A673 (cell line): Measurements from ENCODE around the gene TACC3. TPM values are rescaled to one million over a fixed set of nuclear protein-coding genes. Genes with fewer than 3 reads are reported as not detected.

ENCODE experiments used
- BruUV-seq: library from RNA; stranded (reverse); fragments of 400-500 nt; replicated peaks from 2 replicates; lab custom pipeline; 2021; lab: Mats Ljungman, UMichigan
- CTCF ChIA-PET: fragments of 300-600 bp; sonication (Branson Sonifier 250); formaldehyde crosslinking; loops from one replicate; lab custom pipeline; 2022; ENCODE audit warnings: antibody characterized with exemption; lab: Charles Lee
- POLR2A ChIA-PET: fragments of 300-600 bp; sonication (Branson Sonifier 250); formaldehyde crosslinking; loops from one replicate; lab custom pipeline; 2022; ENCODE audit warnings: antibody characterized with exemption; ENCODE audit not compliant: low non-redundant PET; lab: Charles Lee
- DNase-seq: peaks from one replicate; pipeline ENCODE4 v3.0.0-alpha.2; 2015; ENCODE audit warnings: low spot score
- H3K27ac ChIP-seq: fragments of 200-600 bp; sonication (generic); 2 replicates; pipeline ENCODE4 v1.5.1; 2016; ENCODE audit warnings: mixed run types, low read depth, mild to moderate bottlenecking, mixed read lengths, antibody characterized with exemption, low read length; ENCODE audit not compliant: poor library complexity, severe bottlenecking
- H3K27me3 ChIP-seq: fragments of 200-600 bp; sonication (generic); replicated peaks from 2 replicates; pipeline ENCODE4 v1.6.1; 2017; ENCODE audit warnings: mixed run types, low read depth, mild to moderate bottlenecking, mixed read lengths, antibody characterized with exemption, low read length; ENCODE audit not compliant: insufficient read depth, poor library complexity
- H3K36me3 ChIP-seq: fragments of 200-600 bp; sonication (generic); 2 replicates; pipeline ENCODE4 v1.6.1; 2016; ENCODE audit warnings: mixed run types, mild to moderate bottlenecking, mixed read lengths, antibody characterized with exemption, low read length; ENCODE audit not compliant: insufficient read depth, poor library complexity, severe bottlenecking
- H3K4me1 ChIP-seq: fragments of 200-600 bp; sonication (generic); 2 replicates; pipeline ENCODE4 v1.6.1; 2017; ENCODE audit warnings: mixed run types, mild to moderate bottlenecking, mixed read lengths, antibody characterized with exemption, low read length; ENCODE audit not compliant: insufficient read depth, poor library complexity, severe bottlenecking
- H3K4me3 ChIP-seq: fragments of 200-600 bp; sonication (generic); 2 replicates; pipeline ENCODE4 v1.5.1; 2016; ENCODE audit warnings: low read depth, mixed run types, mild to moderate bottlenecking, mixed read lengths, low read length; ENCODE audit not compliant: poor library complexity, severe bottlenecking
- H3K9me3 ChIP-seq: fragments of 200-600 bp; sonication (generic); 2 replicates; pipeline ENCODE4 v1.6.1; 2016; ENCODE audit warnings: mixed run types, low read depth, mild to moderate bottlenecking, mixed read lengths, antibody characterized with exemption, low read length; ENCODE audit not compliant: poor library complexity, severe bottlenecking
- EZH2 ChIP-seq: fragments of 200-600 bp; sonication (generic); IDR thresholded peaks from 2 replicates; pipeline ENCODE4 v1.6.1; 2017; ENCODE audit warnings: borderline replicate concordance, low read depth, mild to moderate bottlenecking, mixed read lengths, antibody characterized with exemption, low read length; ENCODE audit not compliant: poor library complexity, severe bottlenecking
- intact Hi-C: fragments of 100-400 bp; cut with micrococcal nuclease; formaldehyde crosslinking; loops from one replicate; pipeline ENCODE4 v1.10.0; 2022; ENCODE audit not compliant: unreplicated experiment
- total RNA-seq: library from RNA; stranded (reverse); gene quantifications from 2 replicates; pipeline ENCODE4 v1.2.3, GENCODE V29; 2021
- TF ChIP-seq, protein P1 (sequence below): fragments of 300-800, 200-600 bp; sonication (generic); conservative IDR thresholded peaks from 2 replicates; pipeline ENCODE4 v1.5.1; 2017; ENCODE audit warnings: low read depth, mild to moderate bottlenecking, antibody characterized with exemption, low read length, moderate library complexity, mixed read lengths

TACC3 gene
- total RNA-seq, 1 experiment from 2014 or later: 246 TPM

DNA sequence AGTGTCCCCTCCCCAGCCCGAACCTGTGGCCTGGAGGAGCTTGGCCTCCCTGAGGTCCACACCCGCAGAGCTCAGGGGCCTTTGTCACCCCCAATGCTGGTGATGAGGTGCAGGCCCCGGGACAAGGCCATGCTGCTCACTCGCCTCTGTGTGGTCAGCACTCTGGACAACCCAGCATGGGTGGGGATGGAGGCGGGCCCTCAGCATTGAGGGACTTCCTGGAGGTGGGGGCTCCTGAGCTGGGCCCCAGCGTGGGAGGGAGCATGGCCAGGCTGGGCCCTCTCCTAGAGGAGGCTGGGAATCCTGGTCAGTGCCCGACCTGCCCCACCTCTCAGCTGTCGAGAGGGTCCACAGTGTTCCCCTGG lies 30.6 kb downstream of the TACC3 start:
- Histone ChIP-seq H3K4me1 (no peaks in the 10 kb centered on the region), H3K4me3 (no peak overlapping the region), H3K9me3 (no peaks in the 10 kb centered on the region), H3K36me3 (no peaks in the 10 kb centered on the region), H3K27ac (no peak overlapping the region), H3K27me3 (no peaks in the 10 kb centered on the region)
- intact Hi-C loops: no loop called here
- ChIA-PET CTCF (no interaction called here), POLR2A (interaction anchor here (0.6 kb wide), 1 partner anchor 157 kb away, joined by 3 read pairs; no protein-coding TSS in a partner anchor)
- DNase-seq: no peak
- TF ChIP-seq EZH2: no peak
- BruUV-seq: no TSS peak

DNA sequence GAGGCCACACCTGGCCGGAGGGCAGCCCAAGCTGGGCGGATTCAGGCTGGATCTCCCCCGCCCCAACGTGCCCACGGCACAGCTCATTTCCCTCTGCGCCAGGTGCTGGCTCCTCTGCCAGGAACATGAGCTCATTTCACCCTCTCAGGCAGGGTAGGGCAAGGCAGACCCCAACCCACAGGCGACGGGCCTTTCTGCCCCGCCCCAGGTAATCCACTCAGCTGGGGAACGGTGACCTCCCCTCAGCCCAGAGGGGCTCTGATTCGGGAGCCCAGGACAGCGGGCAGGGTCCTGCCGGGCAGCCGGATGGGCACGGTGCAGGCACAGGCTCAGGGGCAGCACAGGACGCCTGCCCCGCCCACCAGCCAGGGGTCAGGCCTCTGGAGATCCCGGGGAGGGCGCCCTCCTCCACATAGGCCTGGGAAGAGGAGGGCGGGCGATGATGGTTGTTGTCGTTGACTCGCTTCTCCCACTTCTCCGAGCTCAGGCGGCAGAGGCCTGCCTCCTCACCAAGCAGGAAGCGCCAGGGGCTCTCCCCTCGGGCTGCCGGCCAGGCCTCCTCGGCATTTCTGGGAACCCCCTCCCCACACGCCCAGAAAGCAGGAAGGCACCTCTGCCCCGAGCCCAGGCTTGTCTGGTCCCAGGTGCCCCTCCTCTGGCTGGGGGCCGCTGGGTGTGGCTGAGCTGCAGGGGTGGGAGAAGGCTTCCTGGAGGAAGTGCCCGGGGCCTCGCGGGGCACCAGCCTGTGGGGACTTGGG lies 31.1 kb downstream of the TACC3 start:
- H3K27ac ChIP-seq: no peak overlapping the region
- no peak overlapping the region for H3K4me3 ChIP-seq
- no TSS peak for BruUV-seq
- no peaks in the 10 kb centered on the region for H3K36me3 ChIP-seq
- H3K27me3 ChIP-seq: no peaks in the 10 kb centered on the region
- intact Hi-C loops: no loop called here
- ChIA-PET CTCF (no interaction called here), POLR2A (interaction anchor here (0.6 kb wide), 1 partner anchor 156 kb away, joined by 3 read pairs; no protein-coding TSS in a partner anchor)
- no peak for TF ChIP-seq EZH2
- no peaks in the 10 kb centered on the region for H3K9me3 ChIP-seq
- H3K4me1 ChIP-seq: no peaks in the 10 kb centered on the region
- no peak for DNase-seq

DNA sequence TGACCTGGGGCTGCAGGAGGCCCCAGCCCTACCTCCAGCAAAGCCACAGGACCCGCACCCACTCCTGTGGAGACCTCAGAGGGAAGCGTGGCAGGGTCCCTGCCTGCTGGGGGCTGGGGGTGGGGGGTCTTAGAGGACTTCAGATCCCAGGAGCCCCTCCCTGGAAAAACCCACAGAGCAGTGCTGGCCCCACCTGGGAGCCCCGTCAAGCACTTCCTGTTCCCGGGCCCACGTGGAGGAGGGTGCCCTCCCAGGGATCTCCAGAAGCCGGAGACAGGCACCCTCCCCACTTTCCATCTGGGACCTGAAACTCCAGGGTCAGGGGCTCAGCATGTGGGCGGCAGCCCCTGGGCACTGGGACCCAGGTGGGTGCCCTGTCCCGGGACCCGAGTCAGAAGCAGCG lies 32.0 kb downstream of the TACC3 start:
- POLR2A ChIA-PET: no interaction called here
- H3K27me3 ChIP-seq: no peaks in the 10 kb centered on the region

DNA sequence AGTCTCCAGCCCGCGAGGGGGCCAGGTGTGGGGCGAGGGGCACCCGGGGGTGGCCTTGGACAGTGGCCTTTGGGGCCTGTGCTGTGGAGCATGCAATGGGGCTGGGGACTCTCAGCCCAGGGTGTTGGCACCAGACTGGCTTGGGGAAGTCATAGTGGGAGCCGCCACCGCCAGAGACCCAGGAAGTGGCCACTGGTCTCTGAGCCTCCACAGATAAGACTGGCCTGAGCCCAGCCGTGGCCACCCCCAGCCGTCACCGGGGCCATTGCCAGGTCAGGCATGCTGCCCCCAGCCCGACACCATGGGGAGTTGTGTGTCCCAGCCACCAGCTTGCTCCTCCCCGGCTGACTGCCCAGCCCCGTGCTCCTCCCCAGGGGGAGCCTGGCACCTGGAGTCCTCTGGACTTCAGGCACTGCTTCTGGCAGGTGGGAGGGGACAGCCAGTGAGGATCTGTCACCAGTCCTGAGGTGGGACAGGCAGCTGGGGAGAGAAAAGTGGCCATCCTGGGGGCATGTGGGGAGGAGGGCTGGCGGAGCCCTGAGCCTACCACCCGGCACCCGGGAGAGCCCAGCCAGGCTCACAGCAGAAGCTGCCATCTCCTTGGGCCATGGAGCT lies 32.5 kb downstream of the TACC3 start:
- Histone ChIP-seq H3K4me1 (no peaks in the 10 kb centered on the region), H3K36me3 (no peaks in the 10 kb centered on the region), H3K27ac (no peak overlapping the region), H3K9me3 (no peaks in the 10 kb centered on the region), H3K27me3 (no peaks in the 10 kb centered on the region), H3K4me3 (no peak overlapping the region)
- POLR2A ChIA-PET: no interaction called here
- BruUV-seq: no TSS peak
- no peak for TF ChIP-seq EZH2
- TF ChIP-seq, protein P1, sequence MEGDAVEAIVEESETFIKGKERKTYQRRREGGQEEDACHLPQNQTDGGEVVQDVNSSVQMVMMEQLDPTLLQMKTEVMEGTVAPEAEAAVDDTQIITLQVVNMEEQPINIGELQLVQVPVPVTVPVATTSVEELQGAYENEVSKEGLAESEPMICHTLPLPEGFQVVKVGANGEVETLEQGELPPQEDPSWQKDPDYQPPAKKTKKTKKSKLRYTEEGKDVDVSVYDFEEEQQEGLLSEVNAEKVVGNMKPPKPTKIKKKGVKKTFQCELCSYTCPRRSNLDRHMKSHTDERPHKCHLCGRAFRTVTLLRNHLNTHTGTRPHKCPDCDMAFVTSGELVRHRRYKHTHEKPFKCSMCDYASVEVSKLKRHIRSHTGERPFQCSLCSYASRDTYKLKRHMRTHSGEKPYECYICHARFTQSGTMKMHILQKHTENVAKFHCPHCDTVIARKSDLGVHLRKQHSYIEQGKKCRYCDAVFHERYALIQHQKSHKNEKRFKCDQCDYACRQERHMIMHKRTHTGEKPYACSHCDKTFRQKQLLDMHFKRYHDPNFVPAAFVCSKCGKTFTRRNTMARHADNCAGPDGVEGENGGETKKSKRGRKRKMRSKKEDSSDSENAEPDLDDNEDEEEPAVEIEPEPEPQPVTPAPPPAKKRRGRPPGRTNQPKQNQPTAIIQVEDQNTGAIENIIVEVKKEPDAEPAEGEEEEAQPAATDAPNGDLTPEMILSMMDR: no peak
- DNase-seq: no peak
- intact Hi-C loops: no loop called here
- CTCF ChIA-PET: no interaction called here

More for the DNA sequence above, 32.0 kb downstream of the TACC3 start:
- intact Hi-C loops: no loop called here
- Histone ChIP-seq H3K9me3 (no peaks in the 10 kb centered on the region), H3K4me1 (no peaks in the 10 kb centered on the region), H3K36me3 (no peaks in the 10 kb centered on the region), H3K4me3 (no peak overlapping the region), H3K27ac (no peak overlapping the region)
- CTCF ChIA-PET: no interaction called here
- no peak for TF ChIP-seq EZH2
- TF ChIP-seq, protein P1: no peak
- DNase-seq: no peak
- BruUV-seq: no TSS peak
